A673 (cell line): ENCODE results near the gene TAL1. TPM values are rescaled to one million over a fixed set of nuclear protein-coding genes. Genes with fewer than 3 reads are reported as not detected.

ENCODE experiments used
- BruUV-seq: library from RNA; stranded (reverse); fragments of 400-500 nt; replicated peaks from 2 replicates; lab custom pipeline; 2021; lab: Mats Ljungman, UMichigan
- CTCF ChIA-PET: fragments of 300-600 bp; sonication (Branson Sonifier 250); formaldehyde crosslinking; loops from one replicate; lab custom pipeline; 2022; ENCODE audit warnings: antibody characterized with exemption; lab: Charles Lee
- POLR2A ChIA-PET: fragments of 300-600 bp; sonication (Branson Sonifier 250); formaldehyde crosslinking; loops from one replicate; lab custom pipeline; 2022; ENCODE audit warnings: antibody characterized with exemption; ENCODE audit not compliant: low non-redundant PET; lab: Charles Lee
- DNase-seq: peaks from one replicate; pipeline ENCODE4 v3.0.0-alpha.2; 2015; ENCODE audit warnings: low spot score
- H3K27ac ChIP-seq: fragments of 200-600 bp; sonication (generic); 2 replicates; pipeline ENCODE4 v1.5.1; 2016; ENCODE audit warnings: mixed run types, low read depth, mild to moderate bottlenecking, mixed read lengths, antibody characterized with exemption, low read length; ENCODE audit not compliant: poor library complexity, severe bottlenecking
- H3K27me3 ChIP-seq: fragments of 200-600 bp; sonication (generic); replicated peaks from 2 replicates; pipeline ENCODE4 v1.6.1; 2017; ENCODE audit warnings: mixed run types, low read depth, mild to moderate bottlenecking, mixed read lengths, antibody characterized with exemption, low read length; ENCODE audit not compliant: insufficient read depth, poor library complexity
- H3K36me3 ChIP-seq: fragments of 200-600 bp; sonication (generic); 2 replicates; pipeline ENCODE4 v1.6.1; 2016; ENCODE audit warnings: mixed run types, mild to moderate bottlenecking, mixed read lengths, antibody characterized with exemption, low read length; ENCODE audit not compliant: insufficient read depth, poor library complexity, severe bottlenecking
- H3K4me1 ChIP-seq: fragments of 200-600 bp; sonication (generic); 2 replicates; pipeline ENCODE4 v1.6.1; 2017; ENCODE audit warnings: mixed run types, mild to moderate bottlenecking, mixed read lengths, antibody characterized with exemption, low read length; ENCODE audit not compliant: insufficient read depth, poor library complexity, severe bottlenecking
- H3K4me3 ChIP-seq: fragments of 200-600 bp; sonication (generic); 2 replicates; pipeline ENCODE4 v1.5.1; 2016; ENCODE audit warnings: low read depth, mixed run types, mild to moderate bottlenecking, mixed read lengths, low read length; ENCODE audit not compliant: poor library complexity, severe bottlenecking
- H3K9me3 ChIP-seq: fragments of 200-600 bp; sonication (generic); 2 replicates; pipeline ENCODE4 v1.6.1; 2016; ENCODE audit warnings: mixed run types, low read depth, mild to moderate bottlenecking, mixed read lengths, antibody characterized with exemption, low read length; ENCODE audit not compliant: poor library complexity, severe bottlenecking
- EZH2 ChIP-seq: fragments of 200-600 bp; sonication (generic); IDR thresholded peaks from 2 replicates; pipeline ENCODE4 v1.6.1; 2017; ENCODE audit warnings: borderline replicate concordance, low read depth, mild to moderate bottlenecking, mixed read lengths, antibody characterized with exemption, low read length; ENCODE audit not compliant: poor library complexity, severe bottlenecking
- intact Hi-C: fragments of 100-400 bp; cut with micrococcal nuclease; formaldehyde crosslinking; loops from one replicate; pipeline ENCODE4 v1.10.0; 2022; ENCODE audit not compliant: unreplicated experiment
- total RNA-seq: library from RNA; stranded (reverse); gene quantifications from 2 replicates; pipeline ENCODE4 v1.2.3, GENCODE V29; 2021
- TF ChIP-seq, protein P1 (sequence below): fragments of 300-800, 200-600 bp; sonication (generic); conservative IDR thresholded peaks from 2 replicates; pipeline ENCODE4 v1.5.1; 2017; ENCODE audit warnings: low read depth, mild to moderate bottlenecking, antibody characterized with exemption, low read length, moderate library complexity, mixed read lengths

The TAL1 gene
- total RNA-seq, 1 experiment from 2014 or later: 0.11 TPM

DNA sequence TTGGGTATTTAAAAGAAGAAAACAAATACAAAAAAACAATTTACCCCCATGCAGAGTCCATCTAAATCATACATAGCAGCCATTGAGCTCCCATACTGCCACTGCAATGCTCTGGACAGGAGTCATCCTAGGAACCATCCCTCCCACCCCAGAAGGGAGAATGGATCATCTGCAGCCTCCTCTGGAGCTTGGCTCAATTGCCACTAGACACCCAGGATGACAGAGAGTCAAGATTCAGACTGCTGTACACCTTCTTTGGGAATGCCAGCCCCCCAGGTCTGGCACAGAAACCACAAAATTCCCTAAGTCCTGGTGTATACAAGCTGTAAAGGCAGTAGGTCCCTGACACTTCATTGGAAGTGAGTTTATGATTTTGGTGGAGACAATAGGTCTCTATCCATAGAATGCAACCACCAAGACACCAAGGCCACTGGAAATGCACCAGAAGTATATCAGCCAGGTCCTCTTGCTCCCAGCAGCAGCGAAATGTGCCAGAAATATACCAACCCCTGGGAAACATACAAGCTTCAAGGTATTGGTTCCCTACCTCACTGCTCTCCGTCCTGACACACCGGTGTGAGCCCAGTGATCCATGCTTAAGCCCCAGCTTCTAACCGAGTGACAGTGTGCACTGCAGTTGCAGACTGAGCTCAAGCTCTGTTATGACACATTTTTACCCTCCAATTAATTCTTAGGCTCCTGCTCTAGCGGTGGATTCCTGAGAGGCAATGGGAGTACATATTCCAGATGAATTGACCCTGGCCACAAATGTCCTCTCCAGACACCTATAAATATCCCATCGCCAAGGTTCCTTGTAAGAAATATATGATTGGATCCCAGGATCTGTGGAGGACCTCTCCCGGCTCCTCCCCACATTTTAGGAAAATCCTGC is 4.4 kb downstream of the TAL1 start:
- no peak for TF ChIP-seq EZH2
- TF ChIP-seq, protein P1, sequence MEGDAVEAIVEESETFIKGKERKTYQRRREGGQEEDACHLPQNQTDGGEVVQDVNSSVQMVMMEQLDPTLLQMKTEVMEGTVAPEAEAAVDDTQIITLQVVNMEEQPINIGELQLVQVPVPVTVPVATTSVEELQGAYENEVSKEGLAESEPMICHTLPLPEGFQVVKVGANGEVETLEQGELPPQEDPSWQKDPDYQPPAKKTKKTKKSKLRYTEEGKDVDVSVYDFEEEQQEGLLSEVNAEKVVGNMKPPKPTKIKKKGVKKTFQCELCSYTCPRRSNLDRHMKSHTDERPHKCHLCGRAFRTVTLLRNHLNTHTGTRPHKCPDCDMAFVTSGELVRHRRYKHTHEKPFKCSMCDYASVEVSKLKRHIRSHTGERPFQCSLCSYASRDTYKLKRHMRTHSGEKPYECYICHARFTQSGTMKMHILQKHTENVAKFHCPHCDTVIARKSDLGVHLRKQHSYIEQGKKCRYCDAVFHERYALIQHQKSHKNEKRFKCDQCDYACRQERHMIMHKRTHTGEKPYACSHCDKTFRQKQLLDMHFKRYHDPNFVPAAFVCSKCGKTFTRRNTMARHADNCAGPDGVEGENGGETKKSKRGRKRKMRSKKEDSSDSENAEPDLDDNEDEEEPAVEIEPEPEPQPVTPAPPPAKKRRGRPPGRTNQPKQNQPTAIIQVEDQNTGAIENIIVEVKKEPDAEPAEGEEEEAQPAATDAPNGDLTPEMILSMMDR: no peak
- Histone ChIP-seq H3K4me3 (no peak overlapping the region), H3K36me3 (no peaks in the 10 kb centered on the region), H3K9me3 (no peaks in the 10 kb centered on the region), H3K4me1 (peaks cover 8% of the 10 kb centered on the region), H3K27me3 (peaks cover 99% of the 10 kb centered on the region), H3K27ac (no peak overlapping the region)
- DNase-seq: no peak
- no TSS peak for BruUV-seq
- POLR2A ChIA-PET: no interaction called here
- CTCF ChIA-PET: no interaction called here
- intact Hi-C loops: no loop called here

DNA sequence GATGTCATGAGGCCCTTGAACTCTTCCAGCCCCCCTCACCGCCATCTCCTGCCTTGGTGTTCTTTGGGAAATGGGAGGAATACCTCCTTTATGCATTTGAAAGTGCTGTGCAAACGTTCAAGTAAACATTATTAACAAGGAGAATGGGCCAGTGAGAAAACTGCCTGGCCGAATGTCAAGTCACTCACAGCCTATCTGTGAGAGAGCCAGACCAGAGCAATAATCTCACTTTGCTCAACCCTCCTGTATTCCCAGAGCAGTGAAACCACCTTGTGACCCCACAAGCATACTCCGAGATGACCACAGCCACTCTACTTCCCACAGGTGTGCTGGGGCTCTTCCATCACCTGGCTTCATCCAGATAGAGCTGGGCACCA is 5.2 kb downstream of the TAL1 start:
- no peak for DNase-seq
- intact Hi-C loops: no loop called here
- ChIA-PET POLR2A (no interaction called here), CTCF (no interaction called here)
- Histone ChIP-seq H3K27me3 (peaks cover 99% of the 10 kb centered on the region), H3K27ac (no peak overlapping the region), H3K4me1 (peaks cover 8% of the 10 kb centered on the region), H3K4me3 (no peak overlapping the region), H3K9me3 (no peaks in the 10 kb centered on the region), H3K36me3 (no peaks in the 10 kb centered on the region)
- no TSS peak for BruUV-seq
- TF ChIP-seq, protein P1: no peak
- no peak for TF ChIP-seq EZH2

DNA sequence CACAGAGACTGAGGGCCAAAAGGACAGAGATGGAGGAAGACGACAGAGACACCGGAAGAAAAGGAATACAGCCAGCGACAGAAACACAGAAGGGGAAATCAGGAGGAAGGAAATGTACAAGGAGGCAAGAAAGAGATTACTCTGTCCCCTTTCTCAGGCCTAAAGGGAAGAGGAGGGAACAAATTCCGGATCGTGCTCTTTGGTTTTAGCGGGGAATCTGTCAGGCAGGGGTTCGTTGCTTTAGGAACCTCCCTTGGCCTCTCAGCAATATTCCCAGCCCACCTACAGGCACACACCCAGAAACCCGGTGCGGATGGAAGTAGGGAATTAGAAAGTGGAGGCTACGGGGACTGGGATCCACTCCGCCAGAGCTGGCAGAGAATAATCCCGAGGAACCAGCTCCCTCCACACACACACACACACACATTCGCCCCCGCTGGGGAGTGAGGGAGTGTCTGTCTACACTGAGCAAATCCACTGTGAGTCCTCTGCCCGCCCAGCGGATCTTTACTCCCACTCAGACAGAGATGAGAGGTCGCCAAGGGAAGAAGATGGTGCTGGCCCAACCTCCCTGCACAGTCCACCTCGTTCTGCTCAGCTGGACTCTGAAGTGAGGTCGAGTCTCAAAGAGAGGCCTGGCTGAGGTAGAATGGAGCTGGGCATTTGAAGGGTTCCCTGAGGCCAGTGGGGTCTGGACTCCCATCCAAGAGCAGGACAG is 5.7 kb downstream of the TAL1 start:
- intact Hi-C loops: no loop called here
- POLR2A ChIA-PET: no interaction called here
- no TSS peak for BruUV-seq
- no peak overlapping the region for H3K4me3 ChIP-seq
- peak; percentile 35 for TF ChIP-seq EZH2
- TF ChIP-seq, protein P1: no peak
- DNase-seq: no peak
- peaks cover 95% of the 10 kb centered on the region for H3K27me3 ChIP-seq
- no peaks in the 10 kb centered on the region for H3K36me3 ChIP-seq
- CTCF ChIA-PET: no interaction called here
- no peaks in the 10 kb centered on the region for H3K9me3 ChIP-seq
- H3K27ac ChIP-seq: no peak overlapping the region
- H3K4me1 ChIP-seq: peaks cover 8% of the 10 kb centered on the region
